Measurements from ENCODE around the gene FAM187B.
A peak's percentile ranks its signal among the peaks of the same experiment; 100 is the strongest.

The FAM187B gene

DNA sequence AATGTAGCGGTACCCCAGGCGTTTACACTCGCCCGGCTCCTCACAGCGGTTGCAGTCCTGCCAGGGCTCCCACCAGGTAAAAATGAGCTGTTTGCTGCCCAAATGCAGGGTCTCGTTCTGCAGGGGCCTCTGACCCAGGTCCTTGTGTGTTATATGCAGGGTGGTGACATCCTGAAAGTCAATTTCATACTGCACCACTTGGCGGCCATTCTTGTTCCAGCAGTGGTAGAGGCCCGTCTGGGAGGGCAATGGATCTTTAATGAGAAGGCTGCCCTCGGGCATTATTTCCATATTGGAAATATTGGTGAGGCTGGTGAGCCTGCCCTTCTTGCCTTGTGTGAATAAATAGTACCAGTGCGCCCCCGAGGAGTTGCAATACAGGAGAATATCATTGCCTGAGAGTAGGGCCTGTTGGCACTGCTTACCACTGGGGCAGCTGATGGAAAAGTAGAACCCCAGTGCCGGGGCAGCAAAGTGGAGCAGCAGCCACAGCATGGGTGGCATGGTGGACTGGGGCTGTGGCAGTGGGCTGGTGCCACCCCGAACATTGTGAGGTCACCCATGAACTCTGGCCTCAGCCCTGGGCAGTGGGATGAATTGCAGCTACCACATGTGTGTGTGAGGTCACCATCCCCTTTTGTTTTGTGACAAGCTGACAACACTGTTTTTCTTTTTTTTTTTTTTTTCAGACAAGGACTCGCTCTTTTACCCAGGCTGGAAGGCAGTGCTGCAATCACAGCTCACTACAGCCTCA, at the start of gene FAM187B:
TSS of gene FAM187B (minus strand) at position 563 of the 754 bp plus-strand sequence. CDS start at position 504, 59 bp downstream.
- peak within 1 kb of the TSS in 1 of 2 donors; percentile 19 for H3K27ac Mint-ChIP-seq
- no peaks in the 10 kb centered on the region for H3K27me3 Mint-ChIP-seq
- DNase-seq (peak in 1 of 2 donors; percentile 5), ATAC-seq (no peak)
- H3K9me3 Mint-ChIP-seq = peaks cover 0 to under 1% of the 10 kb centered on the region in 2 donors
- H3K4me3 Mint-ChIP-seq = no peak within 1 kb of the TSS
- peaks cover 26% of the 10 kb centered on the region for H3K4me1 Mint-ChIP-seq

GRCh38 chr19:35276706-35277281, 48.3 kb upstream of the FAM187B start:
- Mint-ChIP-seq H3K4me3 (no peak overlapping the region), H3K27ac (no peak overlapping the region), H3K4me1 (peaks cover 9% of the 10 kb centered on the region), H3K27me3 (peaks cover 8% of the 10 kb centered on the region), H3K9me3 (no peaks in the 10 kb centered on the region)
- ATAC-seq (no peak), DNase-seq (no peak)

DNA sequence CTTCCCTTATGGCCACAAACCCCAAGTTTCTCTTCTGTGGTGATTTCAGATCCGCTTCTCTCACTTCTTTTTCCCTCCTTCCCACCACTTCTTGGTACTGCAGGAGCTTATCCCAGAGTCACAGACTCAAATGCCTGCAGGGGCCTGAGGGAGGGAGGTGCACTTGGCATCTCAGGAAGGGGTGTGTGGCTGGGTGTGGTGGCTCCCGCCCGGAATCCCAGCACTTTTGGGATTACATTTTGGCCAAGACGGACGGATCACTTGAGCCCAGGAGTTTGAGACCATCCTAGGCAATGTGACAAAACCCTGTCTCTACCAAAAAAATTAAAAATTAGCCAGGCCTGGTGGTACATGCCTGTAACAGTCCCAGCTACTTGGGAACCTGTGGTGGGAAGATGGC, 45.8 kb upstream of the FAM187B start:
- Mint-ChIP-seq H3K27me3 (no peaks in the 10 kb centered on the region), H3K4me3 (no peak overlapping the region), H3K4me1 (peaks cover 24% of the 10 kb centered on the region), H3K9me3 (no peaks in the 10 kb centered on the region), H3K27ac (no peak overlapping the region)
- ATAC-seq (no peak), DNase-seq (no peak)

DNA sequence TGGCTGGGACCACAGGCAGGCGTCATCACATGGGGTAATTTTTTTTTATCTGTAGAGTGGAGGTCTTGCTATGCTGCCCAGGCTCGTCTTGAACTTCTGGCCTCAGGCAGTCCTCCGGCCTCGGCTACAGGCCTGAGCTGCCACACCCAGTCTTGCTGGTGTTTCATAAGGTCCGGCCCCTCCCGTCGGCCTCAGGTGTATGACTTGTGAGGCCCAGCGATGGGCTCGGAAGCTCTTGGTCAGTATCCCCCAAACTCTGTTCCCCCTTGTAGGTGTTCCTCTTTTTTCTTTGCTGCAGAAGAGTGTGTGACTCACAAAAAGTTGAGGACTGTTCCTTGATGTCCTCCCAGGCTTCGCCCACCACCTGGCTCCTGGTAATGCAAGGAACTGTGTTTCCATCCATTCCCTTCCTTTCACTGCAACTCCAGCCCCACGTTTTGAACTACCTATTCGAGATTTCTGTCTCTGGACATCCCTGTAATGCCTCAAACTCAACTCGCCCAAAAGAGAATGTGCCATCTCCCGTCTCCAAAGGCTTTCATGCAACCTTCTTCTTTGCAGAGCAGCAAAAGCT, 45.2 kb upstream of the FAM187B start:
- Mint-ChIP-seq H3K4me1 (peaks cover 24% of the 10 kb centered on the region), H3K27me3 (no peaks in the 10 kb centered on the region), H3K4me3 (no peak overlapping the region), H3K9me3 (no peaks in the 10 kb centered on the region), H3K27ac (no peak overlapping the region)
- DNase-seq = no peak
- ATAC-seq = no peak

GRCh38 chr19:35272954-35273649, 44.6 kb upstream of the FAM187B start:
- DNase-seq (no peak), ATAC-seq (no peak)
- H3K4me1 Mint-ChIP-seq = peaks cover 24% of the 10 kb centered on the region
- no peak overlapping the region for H3K4me3 Mint-ChIP-seq
- no peaks in the 10 kb centered on the region for H3K27me3 Mint-ChIP-seq
- H3K9me3 Mint-ChIP-seq = no peaks in the 10 kb centered on the region
- H3K27ac Mint-ChIP-seq = peak overlapping the region; percentile 78 to 79

- no peak overlapping the region for H3K4me3 Mint-ChIP-seq
- ATAC-seq (no peak), DNase-seq (no peak)
- H3K27me3 Mint-ChIP-seq = no peaks in the 10 kb centered on the region
- H3K4me1 Mint-ChIP-seq = peaks cover 24% of the 10 kb centered on the region
- H3K27ac Mint-ChIP-seq = peak overlapping the region in 1 of 2 donors; percentile 58
- H3K9me3 Mint-ChIP-seq = no peaks in the 10 kb centered on the region
Observed at GRCh38 chr19:35272122-35272719, 43.7 kb upstream of the FAM187B start.

DNA sequence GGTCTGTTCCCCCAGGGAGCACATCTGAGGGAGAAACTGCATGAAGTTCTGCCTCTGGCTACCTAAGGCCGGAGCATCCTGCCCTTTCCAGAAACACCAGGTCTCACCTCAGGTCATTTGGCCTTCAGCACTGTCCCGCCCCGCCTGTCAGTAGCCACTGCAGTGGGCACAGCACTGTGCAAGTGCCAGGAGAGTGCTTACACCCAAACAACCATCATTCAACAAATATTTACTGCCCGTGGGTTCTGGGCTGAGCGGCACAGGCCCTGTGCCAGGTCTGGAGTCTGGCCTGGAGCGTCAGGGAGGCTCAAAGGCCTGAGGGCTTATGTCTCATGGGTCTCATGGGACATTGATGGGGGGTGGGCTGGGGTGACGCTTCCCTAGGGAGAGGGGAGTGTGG, 43.0 kb upstream of the FAM187B start:
- no peak for DNase-seq
- no peak overlapping the region for H3K4me3 Mint-ChIP-seq
- H3K4me1 Mint-ChIP-seq = peaks cover 28% of the 10 kb centered on the region
- H3K27me3 Mint-ChIP-seq = no peaks in the 10 kb centered on the region
- H3K9me3 Mint-ChIP-seq = no peaks in the 10 kb centered on the region
- no peak overlapping the region for H3K27ac Mint-ChIP-seq
- ATAC-seq = no peak

- H3K27ac Mint-ChIP-seq = peak overlapping the region in 1 of 2 donors; percentile 71
- peak overlapping the region; percentile 44 to 50 for H3K4me3 Mint-ChIP-seq
Observed at GRCh38 chr19:35270381-35270811, 41.9 kb upstream of the FAM187B start.

DNA sequence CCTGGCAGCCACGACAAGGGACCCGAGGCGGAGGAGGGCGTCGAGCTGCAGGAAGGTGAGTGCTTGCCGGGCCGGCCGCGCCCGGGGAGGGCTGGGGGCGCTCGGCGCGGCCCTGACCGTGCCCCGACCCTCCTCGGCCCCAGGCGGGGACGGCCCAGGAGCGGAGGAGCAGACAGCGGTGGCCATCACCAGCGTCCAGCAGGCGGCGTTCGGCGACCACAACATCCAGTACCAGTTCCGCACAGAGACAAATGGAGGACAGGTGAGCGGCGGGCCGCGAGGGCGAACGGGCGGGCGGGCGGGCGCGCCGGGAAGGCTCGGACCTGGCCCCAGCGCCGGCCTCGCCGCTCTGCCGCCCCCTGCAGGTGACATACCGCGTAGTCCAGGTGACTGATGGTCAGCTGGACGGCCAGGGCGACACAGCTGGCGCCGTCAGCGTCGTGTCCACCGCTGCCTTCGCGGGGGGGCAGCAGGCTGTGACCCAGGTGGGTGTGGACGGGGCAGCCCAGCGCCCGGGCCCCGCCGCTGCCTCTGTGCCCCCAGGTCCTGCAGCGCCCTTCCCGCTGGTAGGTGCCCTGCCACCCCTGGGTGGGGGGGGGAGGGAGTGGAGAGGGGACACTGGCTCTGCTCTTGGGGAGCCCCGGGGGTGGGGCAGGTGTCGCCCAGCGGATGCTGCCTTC, 41.0 kb upstream of the FAM187B start:
- ATAC-seq (peak; percentile 79), DNase-seq (peak; percentile 78 to 87)
- Mint-ChIP-seq H3K4me1 (peaks cover 47% of the 10 kb centered on the region), H3K9me3 (no peaks in the 10 kb centered on the region), H3K27ac (peak overlapping the region; percentile 19 to 77), H3K4me3 (peak overlapping the region; percentile 74 to 76), H3K27me3 (no peaks in the 10 kb centered on the region)

More at GRCh38 chr19:35270381-35270811, 41.9 kb upstream of the FAM187B start:
- Mint-ChIP-seq H3K27me3 (no peaks in the 10 kb centered on the region), H3K4me1 (peaks cover 39% of the 10 kb centered on the region), H3K9me3 (no peaks in the 10 kb centered on the region)
- ATAC-seq (no peak), DNase-seq (no peak)

DNA sequence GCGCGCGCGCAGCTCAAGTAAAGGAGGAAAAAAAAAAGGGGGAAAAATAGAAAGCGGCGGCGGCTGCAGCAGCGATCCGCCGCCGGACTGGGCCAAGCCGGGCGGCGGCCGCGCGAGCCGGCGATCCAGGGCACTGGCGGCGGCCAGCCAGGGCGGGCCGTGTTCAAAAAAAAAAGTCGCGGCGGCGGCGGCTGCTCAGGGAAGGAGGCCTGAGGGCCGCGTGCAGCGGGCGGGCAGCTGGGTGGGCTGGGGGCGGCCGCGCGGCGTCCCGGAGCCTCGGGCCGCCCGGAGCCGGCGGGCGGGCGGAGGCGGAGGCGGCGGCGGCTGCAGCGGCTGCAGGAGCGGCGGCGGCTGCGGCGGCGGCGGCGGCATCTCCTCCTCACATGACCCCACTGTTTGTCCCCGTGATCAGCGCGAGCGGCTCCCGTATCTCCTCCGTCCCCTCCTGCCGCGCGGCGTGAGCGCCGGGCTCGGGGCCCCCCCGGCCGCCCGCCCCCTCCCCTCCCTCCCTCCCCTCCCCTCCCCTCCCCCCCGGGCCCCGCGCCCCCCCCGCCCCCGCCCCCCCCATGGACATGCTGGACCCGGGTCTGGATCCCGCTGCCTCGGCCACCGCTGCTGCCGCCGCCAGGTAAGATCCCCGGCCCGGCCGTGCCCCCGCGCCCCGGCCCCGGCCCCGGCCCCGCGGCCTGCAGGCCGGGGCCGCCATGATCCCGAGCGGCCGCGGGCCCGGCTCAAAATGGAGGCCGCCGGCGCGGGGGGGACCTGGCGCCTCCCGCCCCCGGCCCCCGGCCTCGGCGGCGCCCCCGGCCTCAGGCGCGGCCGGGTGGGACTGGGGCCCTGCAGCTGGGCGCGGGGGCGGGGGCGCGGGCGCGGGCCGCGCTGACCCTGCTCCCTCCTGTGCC, 40.2 kb upstream of the FAM187B start, which contains the start of gene USF2:
TSS of gene USF2 (plus strand) at position 427 of the 902 bp plus-strand sequence. CDS start at position 567, 140 bp downstream.
- Mint-ChIP-seq H3K27me3 (no peaks in the 10 kb centered on the region), H3K4me3 (peak within 1 kb of the TSS; percentile 96 to 99), H3K4me1 (peaks cover 50% of the 10 kb centered on the region), H3K9me3 (no peaks in the 10 kb centered on the region), H3K27ac (peak within 1 kb of the TSS; percentile 97 to 98)
- ATAC-seq = peak; percentile 42
- DNase-seq = peak; percentile 66 to 74

DNA sequence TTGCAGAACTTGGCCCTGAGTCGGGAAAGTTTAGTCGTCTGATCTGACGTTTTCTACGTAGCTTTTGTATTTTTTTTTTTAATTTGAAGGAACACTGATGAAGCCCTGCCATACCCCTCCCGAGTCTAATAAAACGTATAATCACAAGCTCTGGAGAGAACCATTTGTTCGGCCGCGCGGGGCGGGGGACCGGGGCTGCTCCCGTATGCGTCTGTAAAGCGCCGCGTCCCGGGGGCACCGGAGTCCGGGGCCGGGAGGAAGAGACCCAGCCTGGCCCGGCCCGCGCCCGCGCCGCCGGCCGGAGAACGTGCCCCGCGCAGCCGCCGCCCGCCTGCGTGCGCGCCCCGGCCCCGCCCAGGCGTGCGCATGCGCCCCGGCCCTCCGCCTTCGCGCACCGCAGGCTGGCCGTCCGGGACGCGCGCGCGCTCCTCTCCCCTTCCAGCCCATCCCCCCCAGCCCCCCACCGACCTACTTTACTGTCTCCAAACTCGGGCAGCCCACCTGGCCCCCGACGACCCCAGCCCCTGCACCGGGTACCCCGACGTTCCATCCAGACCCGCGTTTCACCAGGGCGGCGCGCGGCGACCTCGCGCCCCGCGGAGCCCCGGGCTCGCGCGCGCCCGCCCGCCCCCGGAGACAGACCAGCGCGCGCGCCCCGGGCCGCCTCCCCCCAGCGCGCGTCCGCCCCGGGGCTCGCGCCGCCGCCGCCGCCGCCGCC, 39.4 kb upstream of the FAM187B start:
- H3K27me3 Mint-ChIP-seq = no peaks in the 10 kb centered on the region
- H3K27ac Mint-ChIP-seq = peak overlapping the region; percentile 97 to 98
- H3K4me3 Mint-ChIP-seq = peak overlapping the region; percentile 96 to 99
- peak; percentile 61 for ATAC-seq
- no peaks in the 10 kb centered on the region for H3K9me3 Mint-ChIP-seq
- peak; percentile 76 to 81 for DNase-seq
- H3K4me1 Mint-ChIP-seq = peaks cover 50% of the 10 kb centered on the region

GRCh38 chr19:35267353-35267817, 38.8 kb upstream of the FAM187B start:
- ATAC-seq (peak; percentile 10), DNase-seq (peak in 1 of 2 donors; percentile 53)
- Mint-ChIP-seq H3K4me1 (peaks cover 49% of the 10 kb centered on the region), H3K27me3 (no peaks in the 10 kb centered on the region), H3K27ac (peak overlapping the region; percentile 97 to 98), H3K9me3 (no peaks in the 10 kb centered on the region), H3K4me3 (peak overlapping the region; percentile 96 to 99)

All from stimulated activated naive CD8-positive, alpha-beta T cell treated with anti-CD3 and anti-CD28 coated beads, Interleukin-15, amount 100 ng/mL, for 72 hours (primary cell).